Measurements from ENCODE around the gene NCAM2. TPM values are rescaled to one million over a fixed set of nuclear protein-coding genes. Genes with fewer than 3 reads are reported as not detected.

The NCAM2 gene
- total RNA-seq, 4 donors from 2014 or later: 1.1 to 3.9 (median 2.7) TPM

GRCh38 chr21:21097466-21097865 lies 99.3 kb downstream of the NCAM2 start:
- TF ChIP-seq CTCF (IDR thresholded peaks at IDR 0.05; ENCODE audit: low read depth): no peak

- no peak for TF ChIP-seq CTCF (IDR thresholded peaks at IDR 0.05; ENCODE audit: low read depth)
Measured at GRCh38 chr21:21101911-21102310, 103.7 kb downstream of the NCAM2 start.

- no peak for TF ChIP-seq CTCF (IDR thresholded peaks at IDR 0.05; ENCODE audit: low read depth)
Measured at GRCh38 chr21:21102896-21103295, 104.7 kb downstream of the NCAM2 start.

- TF ChIP-seq CTCF (IDR thresholded peaks at IDR 0.05; ENCODE audit: low read depth): no peak
Measured at GRCh38 chr21:21103692-21104091, 105.5 kb downstream of the NCAM2 start.

GRCh38 chr21:21109736-21110135 lies 111.5 kb downstream of the NCAM2 start:
- no peak for TF ChIP-seq CTCF (IDR thresholded peaks at IDR 0.05; ENCODE audit: low read depth)

GRCh38 chr21:21111309-21111920 lies 113.2 kb downstream of the NCAM2 start:
- no peak for TF ChIP-seq CTCF (IDR thresholded peaks at IDR 0.05; ENCODE audit: low read depth)

- no peak for TF ChIP-seq CTCF (IDR thresholded peaks at IDR 0.05; ENCODE audit: low read depth)
Measured at GRCh38 chr21:21114461-21114860, 116.3 kb downstream of the NCAM2 start.

All from subcutaneous adipose tissue (tissue), 4 donors.